Measurements from ENCODE around the gene MAP4K4.

The MAP4K4 gene

GRCh38 chr2:101842471-101842870 is 145.0 kb downstream of the MAP4K4 start:
- H3K4me2 ChIP-seq (ENCODE audit: low read depth, low read length, poor library complexity, severe bottlenecking), result no peak overlapping the region

GRCh38 chr2:101843048-101843447 is 145.5 kb downstream of the MAP4K4 start:
- Histone ChIP-seq H3K9me3 (ENCODE audit: insufficient read depth, low read length) (no peaks in the 10 kb centered on the region), H2AFZ (ENCODE audit: low read depth, low read length, severe bottlenecking) (no peak overlapping the region), H3K79me2 (ENCODE audit: insufficient read depth, low read length) (0 out of 2 replicates have a peak, but pooled peaks cover 4% of the 10 kb centered on the region), H3K36me3 (ENCODE audit: low read length) (peaks cover 43% of the 10 kb centered on the region), H3K9me2 (replicated peaks; ENCODE audit: insufficient read depth, low read length) (no peaks in the 10 kb centered on the region), H3K9ac (ENCODE audit: low read length) (no peak overlapping the region), H3K4me2 (ENCODE audit: low read depth, low read length, poor library complexity, severe bottlenecking) (no peak overlapping the region), H3K27ac (ENCODE audit: low read depth, low read length) (no peak overlapping the region), H3F3A (ENCODE audit: insufficient read depth) (no peaks in the 10 kb centered on the region), H4K20me1 (ENCODE audit: low read depth, low read length) (no peaks in the 10 kb centered on the region), H3K27me3 (ENCODE audit: low read length) (no peaks in the 10 kb centered on the region), H3K4me3 (ENCODE audit: insufficient read depth, low read length, poor library complexity, severe bottlenecking) (no peak overlapping the region)
- no peak for TF ChIP-seq CTCF (IDR thresholded peaks at IDR 0.05; ENCODE audit: insufficient read depth, low read length, poor library complexity, severe bottlenecking)
- TF ChIP-seq EZH2phosphoT487 (conservative IDR thresholded peaks at IDR 0.05; ENCODE audit: low read length), result no peak

More at GRCh38 chr2:101842471-101842870, 145.0 kb downstream of the MAP4K4 start:
- Histone ChIP-seq H3K36me3 (ENCODE audit: low read length) (peaks cover 43% of the 10 kb centered on the region), H3K9me2 (replicated peaks; ENCODE audit: insufficient read depth, low read length) (no peaks in the 10 kb centered on the region), H3K27me3 (ENCODE audit: low read length) (no peaks in the 10 kb centered on the region), H3K4me3 (ENCODE audit: insufficient read depth, low read length, poor library complexity, severe bottlenecking) (no peak overlapping the region), H3F3A (ENCODE audit: insufficient read depth) (no peaks in the 10 kb centered on the region), H3K79me2 (ENCODE audit: insufficient read depth, low read length) (0 out of 2 replicates have a peak, but pooled peaks cover 4% of the 10 kb centered on the region), H3K9ac (ENCODE audit: low read length) (no peak overlapping the region), H3K9me3 (ENCODE audit: insufficient read depth, low read length) (no peaks in the 10 kb centered on the region), H3K27ac (ENCODE audit: low read depth, low read length) (no peak overlapping the region), H4K20me1 (ENCODE audit: low read depth, low read length) (no peaks in the 10 kb centered on the region), H2AFZ (ENCODE audit: low read depth, low read length, severe bottlenecking) (no peak overlapping the region)
- TF ChIP-seq CTCF (IDR thresholded peaks at IDR 0.05; ENCODE audit: insufficient read depth, low read length, poor library complexity, severe bottlenecking) (no peak), EZH2phosphoT487 (conservative IDR thresholded peaks at IDR 0.05; ENCODE audit: low read length) (no peak)

- Histone ChIP-seq H3K4me2 (ENCODE audit: low read depth, low read length, poor library complexity, severe bottlenecking) (no peak overlapping the region), H3F3A (ENCODE audit: insufficient read depth) (no peaks in the 10 kb centered on the region), H3K27ac (ENCODE audit: low read depth, low read length) (no peak overlapping the region), H3K4me3 (ENCODE audit: insufficient read depth, low read length, poor library complexity, severe bottlenecking) (no peak overlapping the region), H3K79me2 (ENCODE audit: insufficient read depth, low read length) (0 out of 2 replicates have a peak, but pooled peaks cover 4% of the 10 kb centered on the region), H3K27me3 (ENCODE audit: low read length) (no peaks in the 10 kb centered on the region), H3K36me3 (ENCODE audit: low read length) (peaks cover 44% of the 10 kb centered on the region), H3K9ac (ENCODE audit: low read length) (no peak overlapping the region), H2AFZ (ENCODE audit: low read depth, low read length, severe bottlenecking) (no peak overlapping the region), H3K9me3 (ENCODE audit: insufficient read depth, low read length) (no peaks in the 10 kb centered on the region), H3K9me2 (replicated peaks; ENCODE audit: insufficient read depth, low read length) (no peaks in the 10 kb centered on the region), H4K20me1 (ENCODE audit: low read depth, low read length) (no peaks in the 10 kb centered on the region)
- TF ChIP-seq EZH2phosphoT487 (conservative IDR thresholded peaks at IDR 0.05; ENCODE audit: low read length) (no peak), CTCF (IDR thresholded peaks at IDR 0.05; ENCODE audit: insufficient read depth, low read length, poor library complexity, severe bottlenecking) (no peak)
These were observed 146.0 kb downstream of the MAP4K4 start for GRCh38 chr2:101843471-101843870.
